A549 (cell line): ENCODE measurements around the gene CEP152. TPM values are rescaled to one million over a fixed set of nuclear protein-coding genes. Genes with fewer than 3 reads are reported as not detected.

Source experiments
- ATAC-seq, 2 experiments: fragments of 200-7000 bp in 1 of 2; fragments of >200 bp in 1 of 2; cut with Nextera tagmentation in 1 of 2; cut with Tn5 transposase in 1 of 2; 3 replicates each; pipeline versions ENCODE4 v1.8.0 to v1.9.1; 2018 to 2020; ENCODE audit warnings: mild to moderate bottlenecking in 1 of 2, moderate library complexity in 1 of 2
- CTCF ChIA-PET: fragments of 300-600 bp; sonication (Branson Sonifier 250); formaldehyde crosslinking; extraction: SDS; loops from one replicate; lab custom pipeline; 2021; ENCODE audit warnings: antibody characterized with exemption, inconsistent platforms; lab: Yijun Ruan, JAX
- POLR2A ChIA-PET: fragments of 350-600 bp; formaldehyde crosslinking; extraction: SDS; loops from one replicate; lab custom pipeline; 2021; ENCODE audit warnings: antibody characterized with exemption, inconsistent platforms; lab: Yijun Ruan, JAX
- DNase-seq, 2 experiments: peaks; one replicate each; pipeline versions ENCODE4 v3.0.0 to v3.0.0-alpha.2; 2011 to 2016; ENCODE audit warnings: low read depth in 1 of 2, low spot score in 1 of 2
- FAIRE-seq: peaks from 2 replicates; lab custom pipeline; 2011; peaks lifted over from hg19 to GRCh38; lab: Jason Lieb, UNC
- H3K27ac ChIP-seq, 2 experiments: fragments of >200 bp; sonication (Bioruptor Twin); formaldehyde crosslinking; 3 replicates each; pipeline ENCODE4 v1.5.1; 2016 to 2017
- H3K4me1 ChIP-seq: fragments of >200 bp; sonication (Bioruptor Twin); formaldehyde crosslinking; 3 replicates; pipeline ENCODE4 v1.6.1; 2016
- H3K4me2 ChIP-seq: fragments of >200 bp; sonication (Bioruptor Twin); formaldehyde crosslinking; 3 replicates; pipeline ENCODE4 v1.6.1; 2016
- H3K4me3 ChIP-seq: fragments of >200 bp; sonication (Bioruptor Twin); formaldehyde crosslinking; 3 replicates; pipeline ENCODE4 v1.5.1; 2016
- H3K9me3 ChIP-seq: fragments of >200 bp; sonication (Bioruptor Twin); formaldehyde crosslinking; 3 replicates; pipeline ENCODE4 v1.6.1; 2016
- CBX2 ChIP-seq: fragments of 200-600 bp; sonication (generic); IDR thresholded peaks from 2 replicates; pipeline ENCODE4 v1.6.1; 2016; ENCODE audit warnings: low read depth, mild to moderate bottlenecking, borderline replicate concordance
- CBX8 ChIP-seq: fragments of 200-600 bp; sonication (generic); IDR thresholded peaks from 2 replicates; pipeline ENCODE4 v1.6.1; 2016
- CEBPB ChIP-seq, 2 experiments: fragments of >200 bp in 1 of 2; sonication (Bioruptor Twin) in 1 of 2; formaldehyde crosslinking in 1 of 2; IDR thresholded peaks; 2 replicates each; pipeline ENCODE4 v1.6.1; 2012 to 2016
- EHF ChIP-seq: fragments of 250-450 bp; sonication (Bioruptor Pico); IDR thresholded peaks from 2 replicates; pipeline ENCODE4 v1.5.0; 2020; ENCODE audit warnings: mild to moderate bottlenecking
- EP300 ChIP-seq, 2 experiments: fragments of >200 bp; sonication (Bioruptor Twin); formaldehyde crosslinking; IDR thresholded peaks; 2 replicates in 1 of 2; 3 replicates in 1 of 2; pipeline ENCODE4 v1.6.1; 2016 to 2017
- GATA3 ChIP-seq: IDR thresholded peaks from 2 replicates; pipeline ENCODE4 v1.6.1; 2012; ENCODE audit warnings: borderline replicate concordance
- HOXB13 ChIP-seq: fragments of 250-450 bp; sonication (Bioruptor Pico); IDR thresholded peaks from 2 replicates; pipeline ENCODE4 v1.5.0; 2020; ENCODE audit warnings: low read depth, mild to moderate bottlenecking, moderate library complexity
- JUNB ChIP-seq: fragments of >200 bp; sonication (Bioruptor Twin); formaldehyde crosslinking; IDR thresholded peaks from 2 replicates; pipeline ENCODE4 v1.6.1; 2016
- MAZ ChIP-seq: fragments of 150-350 bp; IDR thresholded peaks from 2 replicates; pipeline ENCODE4 v1.6.1; 2014; ENCODE audit warnings: antibody characterized with exemption, low read depth, low read length, borderline replicate concordance
- MYC ChIP-seq: IDR thresholded peaks from 2 replicates; pipeline ENCODE4 v1.6.1; 2012; ENCODE audit warnings: mild to moderate bottlenecking, inconsistent platforms, low read length, improper control_type of control experiment, borderline replicate concordance
- NPAS2 ChIP-seq: fragments of 250-450 bp; sonication (Bioruptor Pico); IDR thresholded peaks from 2 replicates; pipeline ENCODE4 v1.8.0; 2022; ENCODE audit warnings: mild to moderate bottlenecking, moderate library complexity, borderline replicate concordance
- PHF8 ChIP-seq: fragments of 200-600 bp; sonication (generic); IDR thresholded peaks from 2 replicates; pipeline ENCODE4 v1.6.1; 2016; ENCODE audit warnings: low read depth, mild to moderate bottlenecking, antibody characterized with exemption, moderate library complexity, borderline replicate concordance
- POLR2A ChIP-seq: IDR thresholded peaks from 2 replicates; pipeline ENCODE4 v1.6.1; 2012; ENCODE audit warnings: mild to moderate bottlenecking, low read length
- POLR2AphosphoS2 ChIP-seq: conservative IDR thresholded peaks from 2 replicates; pipeline ENCODE4 v1.6.1; 2012; ENCODE audit warnings: low read length, improper control_type of control experiment, inconsistent platforms
- RAD21 ChIP-seq, 2 experiments: fragments of >200 bp in 1 of 2; sonication (Bioruptor Twin) in 1 of 2; formaldehyde crosslinking in 1 of 2; IDR thresholded peaks in 1 of 2; conservative IDR thresholded peaks in 1 of 2; 2 replicates in 1 of 2; 3 replicates in 1 of 2; pipeline ENCODE4 v1.6.1; 2012 to 2018; ENCODE audit warnings: inconsistent platforms in 1 of 2
- RFX5 ChIP-seq: fragments of 450-650 bp; IDR thresholded peaks from 2 replicates; pipeline ENCODE4 v1.7.1; 2014; ENCODE audit warnings: antibody characterized with exemption, mild to moderate bottlenecking, moderate library complexity
- RNF2 ChIP-seq: fragments of 200-600 bp; sonication (generic); IDR thresholded peaks from 2 replicates; pipeline ENCODE4 v1.6.1; 2016; ENCODE audit warnings: low read depth, mild to moderate bottlenecking, antibody characterized with exemption, moderate library complexity, borderline replicate concordance
- SMC3 ChIP-seq: fragments of >200 bp; sonication (Bioruptor Twin); formaldehyde crosslinking; IDR thresholded peaks from 3 replicates; pipeline ENCODE4 v1.6.1; 2018; ENCODE audit warnings: inconsistent platforms
- TP53 ChIP-seq: fragments of 250-450 bp; sonication (Bioruptor Pico); IDR thresholded peaks from 2 replicates; pipeline ENCODE4 v1.5.0; 2021; ENCODE audit warnings: mild to moderate bottlenecking, moderate library complexity
- WGBS: methylation state at CpG from one replicate; pipeline ENCODE4 v1.1.6; 2017; ENCODE audit errors: missing lambda C conversion rate; 5-methylcytosine and 5-hydroxymethylcytosine counted together
- polyA plus RNA-seq, 4 experiments: library from polyadenylated mRNA; depleted of rRNA in 3 of 4; stranded (reverse); fragments of >200 nt; fragmentation: RNase III in 1 of 4; extraction: RNeasy Plus Mini Kit Qiagen cat#74134 plus additional on column Dnase treatment in 1 of 4; gene quantifications; 2 replicates in 3 of 4; 3 replicates in 1 of 4; pipeline ENCODE4 v1.2.3, GENCODE V29; 2011 to 2017
- TF ChIP-seq, protein P1 (sequence below): fragments of >200 bp; sonication (Bioruptor Twin); formaldehyde crosslinking; IDR thresholded peaks from 3 replicates; pipeline ENCODE4 v1.6.1; 2016
- TF ChIP-seq, protein P2 (sequence below): fragments of 250-450 bp; sonication (Bioruptor Pico); IDR thresholded peaks from 2 replicates; pipeline ENCODE4 v1.5.0; 2021; ENCODE audit warnings: mild to moderate bottlenecking, moderate library complexity, borderline replicate concordance
- TF ChIP-seq, protein P3 (sequence below): IDR thresholded peaks from 2 replicates; pipeline ENCODE4 v1.6.1; 2012
- TF ChIP-seq, protein P4 (sequence below): fragments of 250-450 bp; sonication (Bioruptor Pico); IDR thresholded peaks from 2 replicates; pipeline ENCODE4 v1.5.0; 2020; ENCODE audit warnings: low read depth, mild to moderate bottlenecking, moderate library complexity
- TF ChIP-seq, protein P5 (sequence below): fragments of 150-350 bp; IDR thresholded peaks from 2 replicates; pipeline ENCODE4 v1.6.1; 2014; ENCODE audit warnings: low read depth, mild to moderate bottlenecking, low read length

The CEP152 gene
- polyA plus RNA-seq, 2 of the 4 experiments (the other 2 are of a cell fraction), result 3.9 to 4.3 TPM

DNA sequence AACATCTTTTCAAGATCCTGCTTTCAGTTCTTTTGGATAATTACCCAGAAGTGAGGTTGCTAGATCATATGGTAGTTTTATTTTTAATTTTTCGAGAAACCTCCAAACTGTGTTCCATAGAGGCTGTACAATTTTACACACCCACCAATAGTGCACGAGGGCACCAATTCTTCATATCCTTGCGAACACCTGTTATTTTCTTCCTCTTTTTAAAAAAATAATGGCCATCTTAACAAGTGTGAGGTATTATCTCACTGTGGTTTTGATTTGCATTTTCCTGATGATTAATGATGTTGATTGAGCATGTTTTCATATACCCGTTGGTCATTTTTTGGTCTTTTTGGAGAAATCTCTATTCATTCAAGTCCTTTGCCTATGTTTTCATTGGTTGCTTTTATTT, 17.6 kb upstream of the CEP152 start:
- ChIA-PET POLR2A (no interaction called here), CTCF (no interaction called here)
- no peak overlapping the region for H3K4me2 ChIP-seq
- DNase-seq (no peak), FAIRE-seq (no peak), ATAC-seq (no peak)
- TF ChIP-seq TP53 (CRISPR knock-in tag) (no peak), RFX5 (no peak), MAZ (no peak), EP300 (IDR thresholded peaks at IDR 0.05) (no peak)
- TF ChIP-seq, protein P1, sequence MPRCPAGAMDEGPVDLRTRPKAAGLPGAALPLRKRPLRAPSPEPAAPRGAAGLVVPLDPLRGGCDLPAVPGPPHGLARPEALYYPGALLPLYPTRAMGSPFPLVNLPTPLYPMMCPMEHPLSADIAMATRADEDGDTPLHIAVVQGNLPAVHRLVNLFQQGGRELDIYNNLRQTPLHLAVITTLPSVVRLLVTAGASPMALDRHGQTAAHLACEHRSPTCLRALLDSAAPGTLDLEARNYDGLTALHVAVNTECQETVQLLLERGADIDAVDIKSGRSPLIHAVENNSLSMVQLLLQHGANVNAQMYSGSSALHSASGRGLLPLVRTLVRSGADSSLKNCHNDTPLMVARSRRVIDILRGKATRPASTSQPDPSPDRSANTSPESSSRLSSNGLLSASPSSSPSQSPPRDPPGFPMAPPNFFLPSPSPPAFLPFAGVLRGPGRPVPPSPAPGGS, result no peak
- no peak overlapping the region for H3K27ac ChIP-seq
- H3K9me3 ChIP-seq, result 0 out of 3 replicates have a peak, but pooled peaks cover 4% of the 10 kb centered on the region
- 31% methylated on average over 4 of the region's 4 CpGs for WGBS
- no peaks in the 10 kb centered on the region for H3K4me1 ChIP-seq
- H3K4me3 ChIP-seq, result no peak overlapping the region

DNA sequence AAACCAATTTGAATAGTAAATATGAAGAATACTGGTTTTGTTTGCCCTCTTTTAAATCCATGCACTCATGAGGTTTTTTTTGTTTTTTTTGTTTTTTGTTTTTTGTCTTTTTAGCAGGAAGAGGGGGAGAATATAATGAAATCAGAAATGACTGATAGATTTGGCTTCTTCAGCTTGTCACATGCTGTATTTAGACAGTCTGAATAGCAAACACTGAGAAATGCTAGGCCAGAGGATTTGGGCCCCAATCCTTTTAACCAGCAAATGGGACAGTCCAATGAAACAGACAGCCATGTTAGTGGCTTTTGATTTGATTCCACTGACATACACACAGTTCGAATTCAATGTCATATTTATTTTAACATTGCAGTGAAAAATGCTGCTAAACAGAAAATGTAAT, 14.2 kb upstream of the CEP152 start:
- no peak overlapping the region for H3K4me2 ChIP-seq
- TF ChIP-seq, protein P2, sequence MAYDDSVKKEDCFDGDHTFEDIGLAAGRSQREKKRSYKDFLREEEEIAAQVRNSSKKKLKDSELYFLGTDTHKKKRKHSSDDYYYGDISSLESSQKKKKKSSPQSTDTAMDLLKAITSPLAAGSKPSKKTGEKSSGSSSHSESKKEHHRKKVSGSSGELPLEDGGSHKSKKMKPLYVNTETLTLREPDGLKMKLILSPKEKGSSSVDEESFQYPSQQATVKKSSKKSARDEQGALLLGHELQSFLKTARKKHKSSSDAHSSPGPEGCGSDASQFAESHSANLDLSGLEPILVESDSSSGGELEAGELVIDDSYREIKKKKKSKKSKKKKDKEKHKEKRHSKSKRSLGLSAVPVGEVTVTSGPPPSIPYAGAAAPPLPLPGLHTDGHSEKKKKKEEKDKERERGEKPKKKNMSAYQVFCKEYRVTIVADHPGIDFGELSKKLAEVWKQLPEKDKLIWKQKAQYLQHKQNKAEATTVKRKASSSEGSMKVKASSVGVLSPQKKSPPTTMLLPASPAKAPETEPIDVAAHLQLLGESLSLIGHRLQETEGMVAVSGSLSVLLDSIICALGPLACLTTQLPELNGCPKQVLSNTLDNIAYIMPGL (CRISPR knock-in tag), result no peak
- TF ChIP-seq RNF2 (no peak), SMC3 (no peak), EHF (CRISPR knock-in tag) (no peak), POLR2AphosphoS2 (no peak), NPAS2 (CRISPR knock-in tag) (no peak), CEBPB (IDR thresholded peaks at IDR 0.05) (no peak), JUNB (no peak), GATA3 (no peak)
- TF ChIP-seq, protein P3, sequence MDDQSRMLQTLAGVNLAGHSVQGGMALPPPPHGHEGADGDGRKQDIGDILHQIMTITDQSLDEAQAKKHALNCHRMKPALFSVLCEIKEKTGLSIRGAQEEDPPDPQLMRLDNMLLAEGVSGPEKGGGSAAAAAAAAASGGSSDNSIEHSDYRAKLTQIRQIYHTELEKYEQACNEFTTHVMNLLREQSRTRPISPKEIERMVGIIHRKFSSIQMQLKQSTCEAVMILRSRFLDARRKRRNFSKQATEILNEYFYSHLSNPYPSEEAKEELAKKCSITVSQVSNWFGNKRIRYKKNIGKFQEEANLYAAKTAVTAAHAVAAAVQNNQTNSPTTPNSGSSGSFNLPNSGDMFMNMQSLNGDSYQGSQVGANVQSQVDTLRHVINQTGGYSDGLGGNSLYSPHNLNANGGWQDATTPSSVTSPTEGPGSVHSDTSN, result no peak
- TF ChIP-seq, protein P4, sequence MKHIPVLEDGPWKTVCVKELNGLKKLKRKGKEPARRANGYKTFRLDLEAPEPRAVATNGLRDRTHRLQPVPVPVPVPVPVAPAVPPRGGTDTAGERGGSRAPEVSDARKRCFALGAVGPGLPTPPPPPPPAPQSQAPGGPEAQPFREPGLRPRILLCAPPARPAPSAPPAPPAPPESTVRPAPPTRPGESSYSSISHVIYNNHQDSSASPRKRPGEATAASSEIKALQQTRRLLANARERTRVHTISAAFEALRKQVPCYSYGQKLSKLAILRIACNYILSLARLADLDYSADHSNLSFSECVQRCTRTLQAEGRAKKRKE (CRISPR knock-in tag), result no peak
- ChIA-PET CTCF (interaction anchor here (0.6 kb wide), 1 partner anchor 1274 kb away, joined by 4 read pairs; no protein-coding TSS in a partner anchor), POLR2A (no interaction called here)
- no peaks in the 10 kb centered on the region for H3K4me1 ChIP-seq
- ATAC-seq, result no peak
- H3K4me3 ChIP-seq, result no peak overlapping the region
- H3K9me3 ChIP-seq, result no peaks in the 10 kb centered on the region
- DNase-seq, result no peak
- H3K27ac ChIP-seq, result no peak overlapping the region
- WGBS, result 11% methylated on average over 1 of the region's 1 CpG
- FAIRE-seq, result no peak

DNA sequence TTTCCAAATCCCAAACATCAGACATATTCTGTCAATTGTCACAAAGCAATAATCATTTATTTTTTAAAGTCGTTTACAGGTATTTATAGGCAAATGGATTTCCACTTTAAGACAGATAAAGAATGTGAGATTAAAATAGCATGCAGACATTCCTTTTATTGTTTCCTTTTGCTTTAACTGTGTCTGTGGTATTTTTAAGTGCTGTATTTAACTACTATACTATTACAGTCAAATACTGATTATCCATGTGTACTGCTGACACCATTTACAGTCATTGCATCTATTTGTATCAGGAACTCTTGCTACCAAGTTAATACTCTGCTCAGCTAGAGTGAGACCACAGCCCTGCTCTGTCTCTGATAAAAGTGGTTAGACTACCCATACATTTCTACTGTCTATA, 12.8 kb upstream of the CEP152 start:
- ATAC-seq (no peak), DNase-seq (no peak), FAIRE-seq (no peak)
- Histone ChIP-seq H3K4me3 (no peak overlapping the region), H3K4me1 (no peaks in the 10 kb centered on the region), H3K27ac (no peak overlapping the region), H3K4me2 (no peak overlapping the region), H3K9me3 (no peaks in the 10 kb centered on the region)
- CTCF ChIA-PET, result no interaction called here
- POLR2A ChIA-PET, result no interaction called here
- WGBS, result 10% methylated on average over 1 of the region's 1 CpG
- TF ChIP-seq, protein P2 (CRISPR knock-in tag), result no peak
- TF ChIP-seq CBX8, result no peak
- no peak for TF ChIP-seq POLR2A
- TF ChIP-seq, protein P5, sequence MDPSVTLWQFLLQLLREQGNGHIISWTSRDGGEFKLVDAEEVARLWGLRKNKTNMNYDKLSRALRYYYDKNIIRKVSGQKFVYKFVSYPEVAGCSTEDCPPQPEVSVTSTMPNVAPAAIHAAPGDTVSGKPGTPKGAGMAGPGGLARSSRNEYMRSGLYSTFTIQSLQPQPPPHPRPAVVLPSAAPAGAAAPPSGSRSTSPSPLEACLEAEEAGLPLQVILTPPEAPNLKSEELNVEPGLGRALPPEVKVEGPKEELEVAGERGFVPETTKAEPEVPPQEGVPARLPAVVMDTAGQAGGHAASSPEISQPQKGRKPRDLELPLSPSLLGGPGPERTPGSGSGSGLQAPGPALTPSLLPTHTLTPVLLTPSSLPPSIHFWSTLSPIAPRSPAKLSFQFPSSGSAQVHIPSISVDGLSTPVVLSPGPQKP, result no peak
- TF ChIP-seq CBX2, result no peak
- TF ChIP-seq, protein P3, result no peak
- TF ChIP-seq MYC, result no peak
- no peak for TF ChIP-seq PHF8
- no peak for TF ChIP-seq RAD21 (conservative IDR thresholded peaks at IDR 0.05 in 1 of 2, IDR thresholded peaks at IDR 0.05 in 1 of 2)
- no peak for TF ChIP-seq HOXB13 (CRISPR knock-in tag)
